ENCODE data around the gene GPX6.

- TF ChIP-seq POLR2AphosphoS5 (IDR thresholded peaks at IDR 0.05; ENCODE audit: low read depth, low read length) (no peak), POLR2A (IDR thresholded peaks at IDR 0.05; ENCODE audit: insufficient read depth in 1 of 2, low read depth in 2 of 2, low read length in 2 of 2) (no peak), SUZ12 (IDR thresholded peaks at IDR 0.05; ENCODE audit: low read depth, low read length) (no peak), SMARCC2 (IDR thresholded peaks at IDR 0.05) (no peak), NR2F1 (CRISPR knock-in tag; IDR thresholded peaks at IDR 0.05) (no peak)
Observed at GRCh38 chr6:28515676-28516075, at the start of gene GPX6.
